HAP-1 (cell line): Measurements from ENCODE around the gene KCNS1.

ENCODE experiments used
- DNase-seq, 2 experiments: peaks; one replicate each; pipeline ENCODE4 v3.0.0-alpha.2; 2016 to 2020; ENCODE audit warnings: low spot score in 2 of 2
- H3K27me3 ChIP-seq: fragments of 250-450 bp; sonication (Bioruptor Pico); 2 replicates; pipeline ENCODE4 v1.5.1; 2020; ENCODE audit warnings: low read depth, mild to moderate bottlenecking, moderate library complexity
- H3K36me3 ChIP-seq: fragments of 250-450 bp; sonication (Bioruptor Pico); replicated peaks from 2 replicates; pipeline ENCODE4 v1.5.1; 2020; ENCODE audit warnings: mild to moderate bottlenecking
- H3K4me1 ChIP-seq: fragments of 250-450 bp; sonication (Bioruptor Pico); 2 replicates; pipeline ENCODE4 v1.5.1; 2020; ENCODE audit warnings: mild to moderate bottlenecking
- H3K4me3 ChIP-seq: fragments of 250-450 bp; sonication (Bioruptor Pico); 2 replicates; pipeline ENCODE4 v1.5.1; 2020; ENCODE audit warnings: mild to moderate bottlenecking, moderate library complexity
- H3K9me3 ChIP-seq: fragments of 250-450 bp; sonication (Bioruptor Pico); 2 replicates; pipeline ENCODE4 v1.5.1; 2020; ENCODE audit warnings: mild to moderate bottlenecking, moderate library complexity
- in situ Hi-C: fragments of 300-500 bp; cut with MboI; formaldehyde crosslinking; loops from 3 replicates; pipeline ENCODE4 v1.14.3; 2020; ENCODE audit warnings: low sequenced_read_pairs, inconsistent platforms, mixed read lengths

The KCNS1 gene

GRCh38 chr20:45059022-45059728 lies 41.8 kb downstream of the KCNS1 start:
- Histone ChIP-seq H3K4me1 (no peaks in the 10 kb centered on the region; the same call in 1 of the 2 replicates), H3K9me3 (no peaks in the 10 kb centered on the region), H3K36me3 (peaks cover 9% of the 10 kb centered on the region; the same call in 1 of the 2 replicates), H3K4me3 (no peak overlapping the region), H3K27me3 (no peaks in the 10 kb centered on the region)
- in situ Hi-C loops = no loop called here
- no peak for DNase-seq

- no peak for DNase-seq
- Histone ChIP-seq H3K27me3 (no peaks in the 10 kb centered on the region), H3K9me3 (no peaks in the 10 kb centered on the region), H3K4me1 (no peaks in the 10 kb centered on the region; the same call in 1 of the 2 replicates), H3K36me3 (peaks cover 13% of the 10 kb centered on the region; the same call in 1 of the 2 replicates), H3K4me3 (no peak overlapping the region)
- in situ Hi-C loops = no loop called here
Measured at GRCh38 chr20:45058168-45058850, 42.6 kb downstream of the KCNS1 start.

- Histone ChIP-seq H3K36me3 (peaks cover 13% of the 10 kb centered on the region), H3K27me3 (no peaks in the 10 kb centered on the region), H3K4me3 (no peak overlapping the region), H3K9me3 (no peaks in the 10 kb centered on the region), H3K4me1 (peaks cover under 1% of the 10 kb centered on the region)
- no peak for DNase-seq
- in situ Hi-C loops = no loop called here
Measured at GRCh38 chr20:45056473-45057173, 44.3 kb downstream of the KCNS1 start.

GRCh38 chr20:45055056-45055455 lies 45.9 kb downstream of the KCNS1 start:
- in situ Hi-C loops = no loop called here
- DNase-seq = no peak
- Histone ChIP-seq H3K4me1 (peaks cover 7% of the 10 kb centered on the region), H3K4me3 (no peak overlapping the region), H3K36me3 (peaks cover 13% of the 10 kb centered on the region), H3K9me3 (no peaks in the 10 kb centered on the region), H3K27me3 (no peaks in the 10 kb centered on the region)

GRCh38 chr20:45053430-45054351 lies 47.2 kb downstream of the KCNS1 start:
- Histone ChIP-seq H3K4me3 (no peak overlapping the region), H3K9me3 (no peaks in the 10 kb centered on the region), H3K4me1 (peaks cover 7% of the 10 kb centered on the region), H3K27me3 (no peaks in the 10 kb centered on the region), H3K36me3 (peaks cover 13% of the 10 kb centered on the region)
- in situ Hi-C loops = no loop called here
- no peak for DNase-seq

GRCh38 chr20:45052698-45053429 lies 48.1 kb downstream of the KCNS1 start:
- DNase-seq = no peak
- in situ Hi-C loops = no loop called here
- Histone ChIP-seq H3K4me1 (peaks cover 7% of the 10 kb centered on the region), H3K27me3 (no peaks in the 10 kb centered on the region), H3K9me3 (no peaks in the 10 kb centered on the region), H3K36me3 (peaks cover 13% of the 10 kb centered on the region), H3K4me3 (no peak overlapping the region)

- Histone ChIP-seq H3K4me1 (peaks cover 7% of the 10 kb centered on the region), H3K27me3 (no peaks in the 10 kb centered on the region), H3K4me3 (no peak overlapping the region), H3K36me3 (peaks cover 4% of the 10 kb centered on the region; the same call in 1 of the 2 replicates), H3K9me3 (no peaks in the 10 kb centered on the region)
- DNase-seq = peak in 1 of 2 experiments; percentile 30
- in situ Hi-C loops = no loop called here
Measured at GRCh38 chr20:45051204-45052060, 49.5 kb downstream of the KCNS1 start.

GRCh38 chr20:45049904-45050471 lies 50.9 kb downstream of the KCNS1 start:
- Histone ChIP-seq H3K4me1 (peaks cover 7% of the 10 kb centered on the region), H3K36me3 (peaks cover 4% of the 10 kb centered on the region; the same call in 1 of the 2 replicates), H3K9me3 (no peaks in the 10 kb centered on the region), H3K4me3 (no peak overlapping the region), H3K27me3 (no peaks in the 10 kb centered on the region)
- no peak for DNase-seq
- in situ Hi-C loops = loop anchor here (25.0 kb wide), 1 partner anchor 237 kb away; no protein-coding TSS in a partner anchor

GRCh38 chr20:45049438-45049837 lies 51.5 kb downstream of the KCNS1 start:
- Histone ChIP-seq H3K9me3 (no peaks in the 10 kb centered on the region), H3K36me3 (peaks cover 4% of the 10 kb centered on the region; the same call in 1 of the 2 replicates), H3K4me3 (no peak overlapping the region), H3K4me1 (peaks cover 7% of the 10 kb centered on the region), H3K27me3 (no peaks in the 10 kb centered on the region)
- DNase-seq = no peak
- in situ Hi-C loops = loop anchor here (25.0 kb wide), 1 partner anchor 238 kb away; no protein-coding TSS in a partner anchor

GRCh38 chr20:45047581-45048119 lies 53.3 kb downstream of the KCNS1 start:
- Histone ChIP-seq H3K4me3 (no peak overlapping the region), H3K4me1 (peaks cover 7% of the 10 kb centered on the region), H3K27me3 (no peaks in the 10 kb centered on the region), H3K36me3 (no peaks in the 10 kb centered on the region), H3K9me3 (no peaks in the 10 kb centered on the region)
- no peak for DNase-seq
- in situ Hi-C loops = loop anchor here (25.0 kb wide), 1 partner anchor 240 kb away; no protein-coding TSS in a partner anchor

- no peak for DNase-seq
- H3K27me3 ChIP-seq = no peaks in the 10 kb centered on the region
- H3K4me3 ChIP-seq = no peak overlapping the region
- in situ Hi-C loops = loop anchor here (25.0 kb wide), 1 partner anchor 243 kb away; no protein-coding TSS in a partner anchor
- no peaks in the 10 kb centered on the region; the same call in 1 of the 2 replicates for H3K36me3 ChIP-seq
- peaks cover 15% of the 10 kb centered on the region for H3K4me1 ChIP-seq
- H3K9me3 ChIP-seq = no peaks in the 10 kb centered on the region
Measured at GRCh38 chr20:45044601-45045000, 56.3 kb downstream of the KCNS1 start.
